K562 (cell line): ENCODE data around the gene RPL28. TPM values are rescaled to one million over a fixed set of nuclear protein-coding genes. Genes with fewer than 3 reads are reported as not detected.

Experiments used
- ARID2 ChIP-seq: fragments of 450-650 bp; IDR thresholded peaks from 2 replicates; pipeline ENCODE4 v1.6.1; 2017; ENCODE audit warnings: antibody characterized with exemption, mild to moderate bottlenecking
- DACH1 ChIP-seq: fragments of 450-650 bp; IDR thresholded peaks from 2 replicates; pipeline ENCODE4 v1.6.1; 2018; ENCODE audit not compliant: partially characterized antibody
- EGR1 ChIP-seq: fragments of 450-650 bp; conservative IDR thresholded peaks from 2 replicates; pipeline ENCODE4 v1.6.1; 2017; ENCODE audit warnings: mild to moderate bottlenecking
- ETS2 ChIP-seq: IDR thresholded peaks from 2 replicates; pipeline ENCODE4 v1.6.1; 2016; ENCODE audit warnings: borderline replicate concordance, missing genetic modification characterization, mild to moderate bottlenecking, moderate library complexity, missing compliant biosample characterization; ENCODE audit not compliant: poor library complexity, severe bottlenecking
- MED1 ChIP-seq: sonication (generic); formaldehyde crosslinking; IDR thresholded peaks from 2 replicates; pipeline ENCODE4 v1.8.1; 2023; ENCODE audit warnings: missing genetic modification reagents, borderline replicate concordance
- POLR2AphosphoS5 ChIP-seq: IDR thresholded peaks from 2 replicates; pipeline ENCODE4 v1.6.1; 2011; ENCODE audit warnings: mild to moderate bottlenecking, low read depth, low read length, moderate library complexity; ENCODE audit not compliant: control insufficient read depth, insufficient read depth
- SAP30 ChIP-seq: fragments of 200-600 bp; sonication (generic); IDR thresholded peaks from 2 replicates; pipeline ENCODE4 v1.6.1; 2012; ENCODE audit warnings: borderline replicate concordance, low read depth, mild to moderate bottlenecking, moderate library complexity, low read length, control low read depth, inconsistent platforms; ENCODE audit not compliant: insufficient read depth, poor library complexity, severe bottlenecking
- SIX5 ChIP-seq, 2 experiments: IDR thresholded peaks; 2 replicates each; pipeline ENCODE4 v1.6.1; 2011; ENCODE audit warnings: low read length in 2 of 2, borderline replicate concordance in 1 of 2, low read depth in 1 of 2, mild to moderate bottlenecking in 1 of 2, moderate library complexity in 1 of 2; ENCODE audit not compliant: insufficient read depth in 1 of 2
- ZBTB7A ChIP-seq: IDR thresholded peaks from 2 replicates; pipeline ENCODE4 v1.6.1; 2011; ENCODE audit warnings: low read depth, mild to moderate bottlenecking, low read length, moderate library complexity, borderline replicate concordance; ENCODE audit not compliant: control insufficient read depth
- ZFX ChIP-seq: sonication (generic); formaldehyde crosslinking; IDR thresholded peaks from 2 replicates; pipeline ENCODE4 v1.8.0; 2022; ENCODE audit warnings: mild to moderate bottlenecking, missing genetic modification reagents, moderate library complexity
- ZNF146 ChIP-seq: IDR thresholded peaks from one replicate; pipeline ENCODE4 v1.6.1; 2018; ENCODE audit warnings: missing compliant biosample characterization; ENCODE audit not compliant: unreplicated experiment
- ZNF280B ChIP-seq: fragments of 250-450 bp; sonication (Bioruptor Pico); IDR thresholded peaks from 2 replicates; pipeline ENCODE4 v1.5.1; 2021; ENCODE audit warnings: mild to moderate bottlenecking
- ZNF316 ChIP-seq: fragments of 450-650 bp; IDR thresholded peaks from 2 replicates; pipeline ENCODE4 v1.6.1; 2016
- ZNF76 ChIP-seq: fragments of 250-450 bp; sonication (Bioruptor Pico); IDR thresholded peaks from 2 replicates; pipeline ENCODE4 v1.4.0; 2020; ENCODE audit warnings: mild to moderate bottlenecking, moderate library complexity, borderline replicate concordance
- polyA plus RNA-seq, 8 experiments: library from polyadenylated mRNA; depleted of rRNA in 4 of 8; stranded (reverse) in 5 of 8; unstranded in 3 of 8; fragments of >200 nt; fragmentation: Nextera tagmentation in 2 of 8; fragmentation: Illumina TruSeq in 1 of 8; extraction: Ambion mirVana in 2 of 8; extraction: Trizol in 1 of 8; gene quantifications; 2 replicates each; pipeline versions ENCODE4 v1.2.1 to v1.2.3, GENCODE V29; 2011 to 2014; ENCODE audit warnings: inconsistent platforms in 1 of 8, missing spikeins in 1 of 8
- total RNA-seq, 7 experiments: library from RNA; depleted of rRNA in 6 of 7; stranded (reverse); fragments of >200 nt in 6 of 7; fragmentation: Illumina TruSeq in 2 of 7; extraction: Trizol in 2 of 7; gene quantifications; 2 replicates each; pipeline versions ENCODE4 v1.2.1 to v1.2.3, GENCODE V29; 2011 to 2021; ENCODE audit warnings: low replicate concordance in 1 of 7
- TF ChIP-seq, protein P1 (sequence below): sonication (generic); formaldehyde crosslinking; IDR thresholded peaks from 2 replicates; pipeline ENCODE4 v1.8.0; 2023; ENCODE audit warnings: missing genetic modification reagents, mild to moderate bottlenecking, borderline replicate concordance
- TF ChIP-seq, protein P2 (sequence below), 2 experiments: fragments of 450-650 bp in 1 of 2; sonication (generic) in 1 of 2; formaldehyde crosslinking in 1 of 2; IDR thresholded peaks in 1 of 2; conservative IDR thresholded peaks in 1 of 2; 2 replicates each; pipeline versions ENCODE4 v1.6.1 to v1.8.1; 2016 to 2023; ENCODE audit warnings: mild to moderate bottlenecking in 2 of 2, moderate library complexity in 2 of 2, inconsistent platforms in 1 of 2, missing genetic modification reagents in 1 of 2
- TF ChIP-seq, protein P3 (sequence below): sonication (generic); formaldehyde crosslinking; IDR thresholded peaks from 2 replicates; pipeline ENCODE4 v1.5.0; 2020; ENCODE audit warnings: missing genetic modification reagents

Gene RPL28
- total and polyA plus RNA-seq, 9 of the 15 experiments (the other 6 are each of a cell fraction or from before 2014, with no cell fraction given): 124 to 3,106 (median 622) TPM

DNA sequence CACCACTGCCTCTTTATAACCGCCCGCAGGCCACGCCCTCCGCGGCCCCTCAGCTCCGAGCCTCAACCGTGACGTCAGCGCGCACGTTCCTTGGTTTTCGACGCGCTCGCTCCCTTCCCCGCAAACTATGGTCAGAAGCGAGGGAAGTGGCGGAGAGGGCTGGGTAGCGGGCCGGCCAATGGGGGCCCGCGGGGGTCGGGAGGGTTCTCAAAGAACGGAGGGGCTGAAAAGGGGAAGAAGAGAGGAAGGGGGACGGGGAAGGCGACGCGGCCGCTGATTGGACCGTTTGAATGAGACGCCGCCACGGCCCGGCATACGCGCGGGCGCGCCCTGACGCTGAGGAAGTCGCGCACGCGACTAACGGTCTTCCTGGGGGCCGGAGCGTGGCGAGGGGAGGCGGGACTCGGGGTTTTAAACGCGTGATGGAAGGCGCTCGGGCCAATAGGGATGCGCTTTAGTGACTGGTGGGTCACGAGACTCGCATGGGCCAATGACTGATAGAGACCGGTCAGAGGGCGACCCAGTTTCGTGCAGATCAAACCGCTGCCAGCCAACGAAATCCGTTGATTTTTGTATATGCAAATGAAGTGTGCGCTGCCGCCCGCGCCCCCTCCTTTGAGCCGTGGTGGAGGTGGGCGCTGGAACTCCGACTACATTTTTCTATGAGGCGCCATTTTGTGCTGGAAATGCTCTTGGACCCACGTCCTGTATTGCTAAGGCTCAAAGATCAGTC is 22.2 kb downstream of the RPL28 start (continued):
- TF ChIP-seq, protein P1, sequence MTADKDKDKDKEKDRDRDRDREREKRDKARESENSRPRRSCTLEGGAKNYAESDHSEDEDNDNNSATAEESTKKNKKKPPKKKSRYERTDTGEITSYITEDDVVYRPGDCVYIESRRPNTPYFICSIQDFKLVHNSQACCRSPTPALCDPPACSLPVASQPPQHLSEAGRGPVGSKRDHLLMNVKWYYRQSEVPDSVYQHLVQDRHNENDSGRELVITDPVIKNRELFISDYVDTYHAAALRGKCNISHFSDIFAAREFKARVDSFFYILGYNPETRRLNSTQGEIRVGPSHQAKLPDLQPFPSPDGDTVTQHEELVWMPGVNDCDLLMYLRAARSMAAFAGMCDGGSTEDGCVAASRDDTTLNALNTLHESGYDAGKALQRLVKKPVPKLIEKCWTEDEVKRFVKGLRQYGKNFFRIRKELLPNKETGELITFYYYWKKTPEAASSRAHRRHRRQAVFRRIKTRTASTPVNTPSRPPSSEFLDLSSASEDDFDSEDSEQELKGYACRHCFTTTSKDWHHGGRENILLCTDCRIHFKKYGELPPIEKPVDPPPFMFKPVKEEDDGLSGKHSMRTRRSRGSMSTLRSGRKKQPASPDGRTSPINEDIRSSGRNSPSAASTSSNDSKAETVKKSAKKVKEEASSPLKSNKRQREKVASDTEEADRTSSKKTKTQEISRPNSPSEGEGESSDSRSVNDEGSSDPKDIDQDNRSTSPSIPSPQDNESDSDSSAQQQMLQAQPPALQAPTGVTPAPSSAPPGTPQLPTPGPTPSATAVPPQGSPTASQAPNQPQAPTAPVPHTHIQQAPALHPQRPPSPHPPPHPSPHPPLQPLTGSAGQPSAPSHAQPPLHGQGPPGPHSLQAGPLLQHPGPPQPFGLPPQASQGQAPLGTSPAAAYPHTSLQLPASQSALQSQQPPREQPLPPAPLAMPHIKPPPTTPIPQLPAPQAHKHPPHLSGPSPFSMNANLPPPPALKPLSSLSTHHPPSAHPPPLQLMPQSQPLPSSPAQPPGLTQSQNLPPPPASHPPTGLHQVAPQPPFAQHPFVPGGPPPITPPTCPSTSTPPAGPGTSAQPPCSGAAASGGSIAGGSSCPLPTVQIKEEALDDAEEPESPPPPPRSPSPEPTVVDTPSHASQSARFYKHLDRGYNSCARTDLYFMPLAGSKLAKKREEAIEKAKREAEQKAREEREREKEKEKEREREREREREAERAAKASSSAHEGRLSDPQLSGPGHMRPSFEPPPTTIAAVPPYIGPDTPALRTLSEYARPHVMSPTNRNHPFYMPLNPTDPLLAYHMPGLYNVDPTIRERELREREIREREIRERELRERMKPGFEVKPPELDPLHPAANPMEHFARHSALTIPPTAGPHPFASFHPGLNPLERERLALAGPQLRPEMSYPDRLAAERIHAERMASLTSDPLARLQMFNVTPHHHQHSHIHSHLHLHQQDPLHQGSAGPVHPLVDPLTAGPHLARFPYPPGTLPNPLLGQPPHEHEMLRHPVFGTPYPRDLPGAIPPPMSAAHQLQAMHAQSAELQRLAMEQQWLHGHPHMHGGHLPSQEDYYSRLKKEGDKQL (CRISPR knock-in tag): peak; percentile 97
- TF ChIP-seq ETS2 (no peak), ZBTB7A (peak; percentile 11), ZNF280B (CRISPR knock-in tag) (no peak), POLR2AphosphoS5 (peak; percentile 28; the same call in 1 of the 2 replicates), MED1 (CRISPR knock-in tag) (no peak), ZNF76 (no peak; the same call in 1 of the 2 replicates), SAP30 (no peak), EGR1 (peak; percentile 67), ARID2 (no peak), DACH1 (no peak), ZNF146 (no peak), ZFX (CRISPR knock-in tag) (no peak; the same call in 1 of the 2 replicates), ZNF316 (no peak), SIX5 (IDR thresholded peaks at IDR 0.05; ENCODE audit: borderline replicate concordance in 1 of 2, insufficient read depth in 1 of 2, low read depth in 1 of 2, low read length in 2 of 2) (no peak)
- TF ChIP-seq, protein P2, sequence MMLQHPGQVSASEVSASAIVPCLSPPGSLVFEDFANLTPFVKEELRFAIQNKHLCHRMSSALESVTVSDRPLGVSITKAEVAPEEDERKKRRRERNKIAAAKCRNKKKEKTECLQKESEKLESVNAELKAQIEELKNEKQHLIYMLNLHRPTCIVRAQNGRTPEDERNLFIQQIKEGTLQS (IDR thresholded peaks at IDR 0.05): peak; percentile 92
- TF ChIP-seq, protein P2 (CRISPR knock-in tag; conservative IDR thresholded peaks at IDR 0.05): peak; percentile 80
- TF ChIP-seq, protein P3, sequence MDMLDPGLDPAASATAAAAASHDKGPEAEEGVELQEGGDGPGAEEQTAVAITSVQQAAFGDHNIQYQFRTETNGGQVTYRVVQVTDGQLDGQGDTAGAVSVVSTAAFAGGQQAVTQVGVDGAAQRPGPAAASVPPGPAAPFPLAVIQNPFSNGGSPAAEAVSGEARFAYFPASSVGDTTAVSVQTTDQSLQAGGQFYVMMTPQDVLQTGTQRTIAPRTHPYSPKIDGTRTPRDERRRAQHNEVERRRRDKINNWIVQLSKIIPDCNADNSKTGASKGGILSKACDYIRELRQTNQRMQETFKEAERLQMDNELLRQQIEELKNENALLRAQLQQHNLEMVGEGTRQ (CRISPR knock-in tag): peak; percentile 95
